Large intestine (tissue), 3 donors: ENCODE measurements around the gene MGAT4C. TPM values are rescaled to one million over a fixed set of nuclear protein-coding genes. Genes with fewer than 3 reads are reported as not detected.

Experiments used
- DNase-seq, 2 donors: peaks; one replicate each; pipeline versions ENCODE4 v3.0.0 to v3.0.0-alpha.2; 2013
- H3K27ac ChIP-seq: one replicate; pipeline ENCODE4 v1.5.1; 2013; ENCODE audit warnings: low read length
- H3K27me3 ChIP-seq: 2 replicates; pipeline ENCODE4 v1.6.1; 2013; ENCODE audit warnings: low read length; ENCODE audit not compliant: control insufficient read depth, insufficient read depth
- H3K36me3 ChIP-seq: 2 replicates; pipeline ENCODE4 v1.6.1; 2013; ENCODE audit warnings: low read length; ENCODE audit not compliant: control insufficient read depth, insufficient read depth
- H3K4me1 ChIP-seq: one replicate; pipeline ENCODE4 v1.6.1; 2013; ENCODE audit warnings: low read length; ENCODE audit not compliant: control insufficient read depth, insufficient read depth
- H3K4me3 ChIP-seq: one replicate; pipeline ENCODE4 v1.5.1; 2013; ENCODE audit warnings: low read length
- H3K9me3 ChIP-seq: one replicate; pipeline ENCODE4 v1.6.1; 2013; ENCODE audit warnings: mild to moderate bottlenecking, low read depth, low read length, moderate library complexity; ENCODE audit not compliant: control insufficient read depth
- WGBS: methylation state at CpG from one replicate; pipeline ENCODE4 v1.1.5; 2013; ENCODE audit warnings: low lambda C conversion rate; ENCODE audit not compliant: insufficient coverage; 5-methylcytosine and 5-hydroxymethylcytosine counted together
- polyA plus RNA-seq: library from polyadenylated mRNA; unstranded; fragments of 120-200 nt; gene quantifications from one replicate; pipeline ENCODE4 v1.2.1, GENCODE V29; 2013

MGAT4C gene
- polyA plus RNA-seq, 1 donor = 0.43 TPM

DNA sequence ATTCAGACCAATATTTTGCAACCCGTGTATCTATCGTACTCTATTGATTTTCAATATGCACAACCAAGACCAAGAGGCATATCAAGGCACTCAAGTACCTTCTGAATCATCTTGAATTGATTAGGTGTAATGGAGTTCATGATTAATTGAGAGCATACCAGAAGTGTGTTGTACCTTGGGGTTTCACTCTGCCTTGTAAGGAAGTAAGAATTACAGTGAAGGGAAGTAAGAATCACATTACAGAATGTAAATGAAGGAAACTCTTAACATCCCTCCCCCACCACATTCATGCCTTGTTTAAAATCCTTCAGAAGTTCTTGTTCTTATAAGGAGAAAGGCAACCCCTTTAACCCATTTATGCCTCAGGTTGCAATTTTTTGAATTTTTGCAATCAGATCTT is 5.4 kb upstream of the MGAT4C start:
- Histone ChIP-seq H3K9me3 (peaks cover 4% of the 10 kb centered on the region), H3K27ac (no peak overlapping the region), H3K4me1 (peaks cover 4% of the 10 kb centered on the region), H3K36me3 (no peaks in the 10 kb centered on the region), H3K27me3 (peaks cover 6% of the 10 kb centered on the region), H3K4me3 (no peak overlapping the region)
- DNase-seq = no peak
- WGBS = 100% methylated on average over 1 of the region's 2 CpGs

DNA sequence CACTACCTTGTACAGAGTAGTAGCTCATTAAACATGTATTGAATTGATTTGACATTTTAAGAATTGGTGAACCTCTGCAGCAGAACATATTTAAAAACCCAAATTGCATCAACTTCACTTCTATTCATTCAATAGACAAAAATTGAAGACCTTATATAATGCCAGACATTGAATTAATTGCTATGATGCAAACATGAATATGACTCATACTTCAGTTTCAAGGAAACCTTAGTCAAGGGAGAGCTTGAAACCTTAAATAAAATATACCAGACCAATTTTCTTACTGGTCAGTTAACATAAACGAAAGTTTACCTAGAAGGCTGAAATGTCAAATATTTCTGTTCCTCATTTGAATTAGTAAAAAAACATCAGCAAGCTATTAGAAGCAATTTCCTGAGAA is 5.0 kb upstream of the MGAT4C start:
- 100% methylated on average over 1 of the region's 1 CpG for WGBS
- peaks cover 4% of the 10 kb centered on the region for H3K9me3 ChIP-seq
- peaks cover 6% of the 10 kb centered on the region for H3K27me3 ChIP-seq
- no peak overlapping the region for H3K27ac ChIP-seq
- H3K4me1 ChIP-seq = peaks cover 4% of the 10 kb centered on the region
- no peak overlapping the region for H3K4me3 ChIP-seq
- H3K36me3 ChIP-seq = no peaks in the 10 kb centered on the region
- no peak for DNase-seq

DNA sequence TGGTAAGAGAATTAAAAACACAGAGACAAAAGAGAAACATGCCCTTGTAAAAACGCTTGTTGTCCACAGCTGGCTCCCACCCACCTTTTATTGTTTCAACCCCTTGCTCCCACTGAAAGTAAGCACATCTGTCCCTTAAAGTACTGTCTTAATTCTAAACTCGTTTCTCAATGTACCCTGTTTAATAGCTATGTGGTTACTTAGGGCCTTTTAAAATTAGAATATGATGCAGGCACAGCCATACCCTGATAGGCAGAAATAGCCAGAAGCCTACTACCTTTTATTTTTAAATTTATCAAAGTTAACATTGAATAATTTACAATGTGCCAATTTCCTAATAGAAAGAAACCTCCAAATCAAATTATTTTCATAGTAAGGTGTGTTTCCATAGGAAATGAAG is 4.0 kb upstream of the MGAT4C start:
- peaks cover 6% of the 10 kb centered on the region for H3K27me3 ChIP-seq
- peaks cover 4% of the 10 kb centered on the region for H3K4me1 ChIP-seq
- H3K9me3 ChIP-seq = peaks cover 4% of the 10 kb centered on the region
- no peak overlapping the region for H3K27ac ChIP-seq
- WGBS = 100% methylated on average over 1 of the region's 2 CpGs
- no peak for DNase-seq
- no peak overlapping the region for H3K4me3 ChIP-seq
- H3K36me3 ChIP-seq = no peaks in the 10 kb centered on the region

DNA sequence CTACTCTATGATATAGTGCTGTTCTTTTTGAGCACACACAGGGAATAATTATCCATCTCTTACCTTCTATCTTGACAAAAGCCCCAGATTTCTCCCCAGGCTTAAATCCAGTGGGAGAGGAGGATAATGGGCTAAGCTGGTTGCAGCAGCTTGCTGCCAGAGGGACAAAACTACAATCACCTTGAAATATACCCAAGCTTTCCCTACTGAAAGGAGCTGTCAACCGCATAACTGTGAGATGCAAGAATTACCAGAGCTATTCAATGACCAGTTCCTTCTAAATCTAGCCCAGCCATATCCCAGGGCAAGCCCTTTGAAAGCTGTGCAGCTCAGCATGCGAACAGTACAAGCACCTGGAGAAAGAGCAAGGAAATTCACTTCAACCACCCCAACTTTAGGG is 943 bp upstream of the MGAT4C start:
- no peaks in the 10 kb centered on the region for H3K36me3 ChIP-seq
- no peaks in the 10 kb centered on the region for H3K4me1 ChIP-seq
- DNase-seq = no peak
- H3K9me3 ChIP-seq = no peaks in the 10 kb centered on the region
- H3K27me3 ChIP-seq = no peaks in the 10 kb centered on the region
- H3K27ac ChIP-seq = no peak overlapping the region
- WGBS = no CpG with 5 or more reads among the region's 2 CpGs
- no peak overlapping the region for H3K4me3 ChIP-seq

DNA sequence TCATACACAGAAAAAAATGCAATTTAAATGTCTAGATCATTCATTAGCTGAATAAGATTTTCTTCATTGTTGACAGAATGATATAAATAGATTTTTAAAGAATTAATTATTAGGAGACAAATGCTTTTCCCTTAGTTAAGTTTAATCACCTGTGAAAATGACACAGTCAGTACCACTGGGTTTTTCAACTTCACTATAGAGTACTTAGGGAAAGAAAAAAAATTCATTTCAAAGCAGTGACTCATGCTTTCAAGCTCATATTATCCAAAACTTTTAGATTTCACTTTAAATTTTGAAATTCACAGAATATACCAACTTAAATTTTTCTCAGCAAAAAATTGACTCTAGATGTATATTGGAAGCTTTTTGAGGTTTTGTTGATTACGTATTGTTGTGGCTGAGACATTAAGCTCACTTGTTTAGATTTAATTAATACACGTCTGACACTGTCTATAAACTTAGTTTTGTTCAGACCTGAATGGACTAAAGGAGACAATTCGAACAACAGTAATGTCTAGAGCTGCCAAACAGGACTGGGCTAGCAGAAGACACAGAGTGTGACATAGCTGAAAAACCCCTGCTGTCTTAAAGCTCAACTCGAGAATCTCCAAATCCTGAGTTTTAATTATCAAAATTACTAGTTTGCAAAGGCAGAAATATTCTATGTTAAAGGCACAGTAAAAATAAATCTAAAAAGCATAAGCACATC is 1.6 kb downstream of the MGAT4C start:
- no peaks in the 10 kb centered on the region for H3K9me3 ChIP-seq
- H3K27me3 ChIP-seq = no peaks in the 10 kb centered on the region
- no peaks in the 10 kb centered on the region for H3K4me1 ChIP-seq
- WGBS = no CpG with 5 or more reads among the region's 4 CpGs
- DNase-seq = no peak
- no peaks in the 10 kb centered on the region for H3K36me3 ChIP-seq
- H3K27ac ChIP-seq = no peak overlapping the region
- no peak overlapping the region for H3K4me3 ChIP-seq

DNA sequence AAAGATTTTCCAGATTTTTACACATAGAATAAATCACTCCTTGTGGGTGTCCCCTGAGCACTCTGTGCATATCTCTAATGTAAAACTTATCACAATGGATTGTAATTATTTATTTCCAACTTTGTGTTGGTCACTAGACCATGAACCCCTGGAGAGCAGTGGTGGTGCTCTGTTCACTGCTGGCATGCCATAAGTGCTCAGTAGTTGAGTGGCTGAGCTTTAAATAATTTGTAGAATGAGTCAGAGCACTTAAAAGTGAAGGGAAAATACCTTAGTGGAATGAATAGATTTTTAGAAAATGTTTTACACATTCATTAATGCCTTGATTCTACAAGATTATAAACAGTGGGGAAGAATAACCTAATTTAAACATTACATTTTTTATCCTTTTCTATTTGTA is 6.3 kb downstream of the MGAT4C start:
- no peak for DNase-seq
- H3K36me3 ChIP-seq = no peaks in the 10 kb centered on the region
- H3K27me3 ChIP-seq = no peaks in the 10 kb centered on the region
- H3K9me3 ChIP-seq = no peaks in the 10 kb centered on the region
- H3K4me3 ChIP-seq = no peak overlapping the region
- H3K4me1 ChIP-seq = no peaks in the 10 kb centered on the region
- no peak overlapping the region for H3K27ac ChIP-seq

DNA sequence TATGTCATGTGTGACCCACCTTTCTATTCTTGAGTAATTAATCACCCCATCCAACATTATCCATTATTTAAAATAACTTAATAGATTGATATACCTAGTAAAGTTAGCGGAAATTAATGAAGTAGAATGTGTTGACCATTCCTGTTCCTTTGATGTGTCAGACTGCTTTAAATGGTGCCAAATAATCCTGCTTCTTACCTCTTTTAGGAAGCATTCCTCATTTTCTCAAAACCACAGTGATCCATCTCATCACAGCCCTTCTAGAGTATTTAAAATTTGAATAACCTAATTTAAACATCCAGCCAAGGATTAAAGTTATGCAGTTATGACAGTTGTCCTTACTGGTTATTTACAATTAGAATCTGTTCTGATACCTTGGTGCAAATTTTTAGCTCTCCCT is 6.9 kb downstream of the MGAT4C start:
- DNase-seq = no peak

DNA sequence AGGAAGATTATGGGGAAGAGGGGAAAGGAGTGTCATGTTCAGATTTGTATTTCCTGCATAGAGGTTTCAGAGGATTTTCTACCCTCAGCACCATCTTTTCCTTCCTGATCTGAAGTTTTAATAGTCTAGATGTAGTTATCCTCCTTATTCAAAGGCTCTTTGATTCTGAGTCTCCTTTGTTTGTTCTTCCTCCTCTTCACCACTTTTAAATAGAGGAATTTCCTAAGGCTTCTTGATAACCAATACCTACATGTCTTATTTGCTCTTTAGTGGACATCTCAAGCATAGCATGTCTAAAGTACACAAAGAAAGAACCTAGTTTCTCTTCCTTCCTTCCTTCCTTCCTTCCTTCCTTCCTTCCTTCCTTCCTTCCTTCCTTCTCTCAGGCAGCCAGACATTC is 8.3 kb downstream of the MGAT4C start:
- no peak overlapping the region for H3K4me3 ChIP-seq
- H3K36me3 ChIP-seq = no peaks in the 10 kb centered on the region
- no peak for DNase-seq
- H3K27me3 ChIP-seq = no peaks in the 10 kb centered on the region
- H3K4me1 ChIP-seq = no peaks in the 10 kb centered on the region
- no peaks in the 10 kb centered on the region for H3K9me3 ChIP-seq
- no peak overlapping the region for H3K27ac ChIP-seq

More for the DNA sequence above, 6.9 kb downstream of the MGAT4C start:
- no peak overlapping the region for H3K4me3 ChIP-seq
- H3K4me1 ChIP-seq = no peaks in the 10 kb centered on the region
- no CpG with 5 or more reads among the region's 1 CpG for WGBS
- H3K36me3 ChIP-seq = no peaks in the 10 kb centered on the region
- no peaks in the 10 kb centered on the region for H3K9me3 ChIP-seq
- no peak overlapping the region for H3K27ac ChIP-seq
- no peaks in the 10 kb centered on the region for H3K27me3 ChIP-seq

DNA sequence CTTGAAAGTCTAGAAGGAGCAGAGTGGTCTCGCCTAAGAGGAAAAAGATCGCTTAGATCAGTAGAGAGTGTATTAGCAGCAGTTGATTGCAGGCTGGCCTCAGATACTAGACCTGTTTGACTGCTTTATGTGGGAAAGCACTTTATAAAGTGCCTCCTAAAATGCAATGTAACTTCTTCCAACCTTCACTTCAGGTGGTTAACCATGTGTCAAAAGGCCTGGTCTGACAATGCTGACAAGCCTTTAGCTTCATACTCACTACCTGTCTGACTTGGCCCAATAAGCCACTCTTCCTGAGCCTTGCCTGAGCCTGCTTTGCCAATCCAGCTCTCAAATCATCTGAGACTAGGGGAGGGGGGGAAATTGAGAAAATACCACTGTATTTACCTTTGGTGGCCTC is 14.6 kb downstream of the MGAT4C start:
- no CpG with 5 or more reads among the region's 2 CpGs for WGBS

DNA sequence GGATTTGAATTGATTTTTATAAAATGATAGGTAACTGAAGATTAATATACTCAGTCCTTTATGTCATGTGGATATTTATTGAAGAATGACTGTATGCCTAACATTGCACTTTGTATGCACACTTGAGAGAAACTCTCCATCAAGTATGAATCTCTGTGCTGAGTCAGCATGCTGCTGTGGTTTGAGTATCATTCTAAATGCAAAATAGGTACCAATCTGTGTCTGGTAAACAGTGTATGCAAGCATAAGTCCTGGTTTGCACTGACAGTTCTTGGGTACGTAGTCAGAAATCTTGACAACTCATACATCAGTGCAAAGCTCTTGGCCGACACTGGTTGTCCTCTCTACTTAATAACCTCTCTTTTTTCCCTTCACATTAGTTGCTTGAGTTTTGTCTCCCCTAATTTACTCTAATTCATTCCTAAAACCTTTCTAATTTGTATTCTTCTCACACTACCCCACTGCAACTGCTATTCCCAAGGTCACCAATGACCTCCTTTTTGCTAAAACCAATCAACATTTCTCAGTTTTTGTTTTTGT is 21.8 kb downstream of the MGAT4C start:
- no peak overlapping the region for H3K4me3 ChIP-seq
- WGBS = 83% methylated on average over 1 of the region's 2 CpGs
- no peak overlapping the region for H3K27ac ChIP-seq
- H3K27me3 ChIP-seq = no peaks in the 10 kb centered on the region
- no peak for DNase-seq
- no peaks in the 10 kb centered on the region for H3K36me3 ChIP-seq
- no peaks in the 10 kb centered on the region for H3K4me1 ChIP-seq
- H3K9me3 ChIP-seq = no peaks in the 10 kb centered on the region

More for the DNA sequence above, 14.6 kb downstream of the MGAT4C start:
- no peak for DNase-seq
- Histone ChIP-seq H3K4me1 (no peaks in the 10 kb centered on the region), H3K36me3 (no peaks in the 10 kb centered on the region), H3K9me3 (no peaks in the 10 kb centered on the region), H3K27ac (no peak overlapping the region), H3K4me3 (no peak overlapping the region), H3K27me3 (no peaks in the 10 kb centered on the region)

DNA sequence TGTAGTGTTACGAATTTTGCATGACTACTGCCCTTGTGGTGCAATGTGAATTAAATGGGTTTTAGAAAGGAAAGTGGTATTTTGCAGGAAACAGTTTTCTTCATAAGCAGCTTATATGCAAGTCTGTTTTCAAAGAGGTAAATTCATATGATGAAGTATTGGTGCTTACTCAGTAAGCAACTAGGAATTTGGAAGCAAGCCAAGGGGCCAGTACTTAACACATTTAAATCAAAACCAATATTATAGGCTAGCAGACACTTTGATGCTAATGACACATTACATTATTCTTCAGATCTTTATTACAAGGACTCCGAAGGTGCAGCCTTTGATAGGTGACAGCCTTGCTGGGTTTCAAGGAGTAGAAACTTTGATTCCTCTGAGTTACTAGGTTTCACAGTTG is 23.1 kb downstream of the MGAT4C start:
- Histone ChIP-seq H3K36me3 (no peaks in the 10 kb centered on the region), H3K4me1 (no peaks in the 10 kb centered on the region), H3K27ac (no peak overlapping the region), H3K9me3 (no peaks in the 10 kb centered on the region), H3K4me3 (no peak overlapping the region), H3K27me3 (no peaks in the 10 kb centered on the region)
- DNase-seq = no peak
- no CpG with 5 or more reads among the region's 2 CpGs for WGBS
